A549 (cell line): ENCODE data around the gene SLC35D2. TPM values are rescaled to one million over a fixed set of nuclear protein-coding genes. Genes with fewer than 3 reads are reported as not detected.

Source experiments
- BHLHE40 ChIP-seq: IDR thresholded peaks from 2 replicates; pipeline ENCODE4 v1.6.1; 2012; ENCODE audit warnings: low read depth, low read length, inconsistent platforms
- CEBPB ChIP-seq, 2 experiments: fragments of >200 bp in 1 of 2; sonication (Bioruptor Twin) in 1 of 2; formaldehyde crosslinking in 1 of 2; IDR thresholded peaks; 2 replicates each; pipeline ENCODE4 v1.6.1; 2012 to 2016
- CHD2 ChIP-seq: fragments of 150-350 bp; IDR thresholded peaks from 2 replicates; pipeline ENCODE4 v1.6.1; 2014; ENCODE audit warnings: low read length; ENCODE audit not compliant: partially characterized antibody
- EHF ChIP-seq: fragments of 250-450 bp; sonication (Bioruptor Pico); IDR thresholded peaks from 2 replicates; pipeline ENCODE4 v1.5.0; 2020; ENCODE audit warnings: mild to moderate bottlenecking
- EP300 ChIP-seq, 2 experiments: fragments of >200 bp; sonication (Bioruptor Twin); formaldehyde crosslinking; IDR thresholded peaks; 2 replicates in 1 of 2; 3 replicates in 1 of 2; pipeline ENCODE4 v1.6.1; 2016 to 2017
- FOSL2 ChIP-seq, 2 experiments: fragments of 450-650 bp in 1 of 2; fragments of >200 bp in 1 of 2; sonication (Bioruptor Twin) in 1 of 2; formaldehyde crosslinking; IDR thresholded peaks; 2 replicates each; pipeline versions ENCODE4 v1.5.0 to v1.6.1; 2016 to 2020; ENCODE audit warnings: mild to moderate bottlenecking in 1 of 2, moderate library complexity in 1 of 2
- GATA3 ChIP-seq: IDR thresholded peaks from 2 replicates; pipeline ENCODE4 v1.6.1; 2012; ENCODE audit warnings: borderline replicate concordance
- HDAC2 ChIP-seq: fragments of 200-600 bp; sonication (generic); IDR thresholded peaks from 2 replicates; pipeline ENCODE4 v1.6.1; 2016
- HEYL ChIP-seq: fragments of 250-450 bp; sonication (Bioruptor Pico); IDR thresholded peaks from 2 replicates; pipeline ENCODE4 v1.8.0; 2021; ENCODE audit warnings: mild to moderate bottlenecking, moderate library complexity
- HOXB13 ChIP-seq: fragments of 250-450 bp; sonication (Bioruptor Pico); IDR thresholded peaks from 2 replicates; pipeline ENCODE4 v1.5.0; 2020; ENCODE audit warnings: low read depth, mild to moderate bottlenecking, moderate library complexity
- KDM1A ChIP-seq: fragments of 200-600 bp; sonication (generic); IDR thresholded peaks from 2 replicates; pipeline ENCODE4 v1.6.1; 2016; ENCODE audit warnings: low read depth, mild to moderate bottlenecking
- PHF8 ChIP-seq: fragments of 200-600 bp; sonication (generic); IDR thresholded peaks from 2 replicates; pipeline ENCODE4 v1.6.1; 2016; ENCODE audit warnings: low read depth, mild to moderate bottlenecking, antibody characterized with exemption, moderate library complexity, borderline replicate concordance
- RCOR1 ChIP-seq: fragments of 150-350 bp; IDR thresholded peaks from 2 replicates; pipeline ENCODE4 v1.6.1; 2014; ENCODE audit warnings: antibody characterized with exemption, low read length, low read depth
- RFX5 ChIP-seq: fragments of 450-650 bp; IDR thresholded peaks from 2 replicates; pipeline ENCODE4 v1.7.1; 2014; ENCODE audit warnings: antibody characterized with exemption, mild to moderate bottlenecking, moderate library complexity
- TFCP2L1 ChIP-seq: fragments of 250-450 bp; sonication (Bioruptor Pico); IDR thresholded peaks from 2 replicates; pipeline ENCODE4 v1.5.0; 2021; ENCODE audit warnings: mild to moderate bottlenecking
- ZC3H11A ChIP-seq: fragments of 450-650 bp; IDR thresholded peaks from 2 replicates; pipeline ENCODE4 v1.6.1; 2014; ENCODE audit warnings: antibody characterized with exemption, mild to moderate bottlenecking
- ZSCAN20 ChIP-seq: fragments of 250-450 bp; sonication (Bioruptor Pico); IDR thresholded peaks from 2 replicates; pipeline ENCODE4 v1.8.0; 2022; ENCODE audit warnings: mild to moderate bottlenecking, moderate library complexity
- polyA plus RNA-seq, 4 experiments: library from polyadenylated mRNA; depleted of rRNA in 3 of 4; stranded (reverse); fragments of >200 nt; fragmentation: RNase III in 1 of 4; extraction: RNeasy Plus Mini Kit Qiagen cat#74134 plus additional on column Dnase treatment in 1 of 4; gene quantifications; 2 replicates in 3 of 4; 3 replicates in 1 of 4; pipeline ENCODE4 v1.2.3, GENCODE V29; 2011 to 2017
- TF ChIP-seq, protein P1 (sequence below): fragments of 250-450 bp; sonication (Bioruptor Pico); IDR thresholded peaks from 2 replicates; pipeline ENCODE4 v1.5.0; 2021; ENCODE audit warnings: mild to moderate bottlenecking, moderate library complexity, borderline replicate concordance
- TF ChIP-seq, protein P2 (sequence below): fragments of 200-600 bp; sonication (generic); IDR thresholded peaks from 2 replicates; pipeline ENCODE4 v1.6.1; 2016; ENCODE audit warnings: antibody characterized with exemption, mild to moderate bottlenecking, moderate library complexity
- TF ChIP-seq, protein P3 (sequence below): IDR thresholded peaks from 2 replicates; pipeline ENCODE4 v1.6.1; 2012
- TF ChIP-seq, protein P4 (sequence below): IDR thresholded peaks from 2 replicates; pipeline ENCODE4 v1.6.1; 2012
- TF ChIP-seq, protein P5 (sequence below): IDR thresholded peaks from 2 replicates; pipeline ENCODE4 v1.6.1; 2012; ENCODE audit warnings: low read depth, borderline replicate concordance

The SLC35D2 gene
- polyA plus RNA-seq, 2 of the 4 experiments (the other 2 are of a cell fraction): 13.8 to 29.8 TPM

DNA sequence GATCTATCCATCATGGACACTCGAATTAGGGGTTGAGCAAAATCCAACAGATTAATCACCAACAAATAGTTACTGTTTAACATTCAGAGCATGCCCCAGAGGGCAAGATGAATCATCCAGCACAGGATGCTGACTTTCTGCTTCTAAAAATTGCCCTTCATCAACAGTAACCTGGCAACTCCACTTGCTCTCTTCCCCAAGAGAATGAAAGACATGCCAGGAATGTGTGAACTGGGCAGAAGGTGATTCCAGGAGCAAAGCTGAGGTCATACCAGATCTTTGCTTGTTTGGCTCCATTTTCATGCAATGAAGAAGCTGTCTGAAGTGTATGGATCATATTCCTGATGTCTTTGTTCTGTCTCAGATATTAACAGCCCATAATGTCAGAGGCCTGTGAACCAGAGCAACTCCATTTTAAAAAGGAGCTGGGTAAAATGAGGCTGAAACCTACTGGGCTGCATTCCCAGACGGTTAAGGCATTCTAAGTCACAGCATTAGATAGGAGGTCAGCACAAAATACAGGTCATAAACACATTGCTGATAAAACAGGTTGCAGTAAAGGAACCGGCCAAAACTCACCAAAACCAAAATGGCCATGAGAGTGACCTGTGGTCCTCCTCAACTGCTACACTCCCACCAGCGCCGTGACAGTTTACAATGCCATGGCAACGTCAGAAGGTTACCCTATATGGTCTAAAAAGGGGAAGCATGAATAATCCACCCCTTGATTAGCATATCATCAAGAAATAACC lies 37.1 kb upstream of the SLC35D2 start (continued):
- TF ChIP-seq, protein P1, sequence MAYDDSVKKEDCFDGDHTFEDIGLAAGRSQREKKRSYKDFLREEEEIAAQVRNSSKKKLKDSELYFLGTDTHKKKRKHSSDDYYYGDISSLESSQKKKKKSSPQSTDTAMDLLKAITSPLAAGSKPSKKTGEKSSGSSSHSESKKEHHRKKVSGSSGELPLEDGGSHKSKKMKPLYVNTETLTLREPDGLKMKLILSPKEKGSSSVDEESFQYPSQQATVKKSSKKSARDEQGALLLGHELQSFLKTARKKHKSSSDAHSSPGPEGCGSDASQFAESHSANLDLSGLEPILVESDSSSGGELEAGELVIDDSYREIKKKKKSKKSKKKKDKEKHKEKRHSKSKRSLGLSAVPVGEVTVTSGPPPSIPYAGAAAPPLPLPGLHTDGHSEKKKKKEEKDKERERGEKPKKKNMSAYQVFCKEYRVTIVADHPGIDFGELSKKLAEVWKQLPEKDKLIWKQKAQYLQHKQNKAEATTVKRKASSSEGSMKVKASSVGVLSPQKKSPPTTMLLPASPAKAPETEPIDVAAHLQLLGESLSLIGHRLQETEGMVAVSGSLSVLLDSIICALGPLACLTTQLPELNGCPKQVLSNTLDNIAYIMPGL (CRISPR knock-in tag): peak; percentile 99
- TF ChIP-seq GATA3: peak; percentile 88; the same call in 1 of the 2 replicates
- TF ChIP-seq CEBPB (IDR thresholded peaks at IDR 0.05): peak in 1 of 2 experiments; percentile 78; a peak in 2 of 4 replicates
- TF ChIP-seq EP300 (IDR thresholded peaks at IDR 0.05): peak; percentile 16 to 67; a peak in 1 of 5 replicates
- TF ChIP-seq, protein P2, sequence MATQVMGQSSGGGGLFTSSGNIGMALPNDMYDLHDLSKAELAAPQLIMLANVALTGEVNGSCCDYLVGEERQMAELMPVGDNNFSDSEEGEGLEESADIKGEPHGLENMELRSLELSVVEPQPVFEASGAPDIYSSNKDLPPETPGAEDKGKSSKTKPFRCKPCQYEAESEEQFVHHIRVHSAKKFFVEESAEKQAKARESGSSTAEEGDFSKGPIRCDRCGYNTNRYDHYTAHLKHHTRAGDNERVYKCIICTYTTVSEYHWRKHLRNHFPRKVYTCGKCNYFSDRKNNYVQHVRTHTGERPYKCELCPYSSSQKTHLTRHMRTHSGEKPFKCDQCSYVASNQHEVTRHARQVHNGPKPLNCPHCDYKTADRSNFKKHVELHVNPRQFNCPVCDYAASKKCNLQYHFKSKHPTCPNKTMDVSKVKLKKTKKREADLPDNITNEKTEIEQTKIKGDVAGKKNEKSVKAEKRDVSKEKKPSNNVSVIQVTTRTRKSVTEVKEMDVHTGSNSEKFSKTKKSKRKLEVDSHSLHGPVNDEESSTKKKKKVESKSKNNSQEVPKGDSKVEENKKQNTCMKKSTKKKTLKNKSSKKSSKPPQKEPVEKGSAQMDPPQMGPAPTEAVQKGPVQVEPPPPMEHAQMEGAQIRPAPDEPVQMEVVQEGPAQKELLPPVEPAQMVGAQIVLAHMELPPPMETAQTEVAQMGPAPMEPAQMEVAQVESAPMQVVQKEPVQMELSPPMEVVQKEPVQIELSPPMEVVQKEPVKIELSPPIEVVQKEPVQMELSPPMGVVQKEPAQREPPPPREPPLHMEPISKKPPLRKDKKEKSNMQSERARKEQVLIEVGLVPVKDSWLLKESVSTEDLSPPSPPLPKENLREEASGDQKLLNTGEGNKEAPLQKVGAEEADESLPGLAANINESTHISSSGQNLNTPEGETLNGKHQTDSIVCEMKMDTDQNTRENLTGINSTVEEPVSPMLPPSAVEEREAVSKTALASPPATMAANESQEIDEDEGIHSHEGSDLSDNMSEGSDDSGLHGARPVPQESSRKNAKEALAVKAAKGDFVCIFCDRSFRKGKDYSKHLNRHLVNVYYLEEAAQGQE: no peak
- TF ChIP-seq ZC3H11A: no peak
- TF ChIP-seq EHF (CRISPR knock-in tag): peak; percentile 100
- TF ChIP-seq KDM1A: no peak
- TF ChIP-seq HOXB13 (CRISPR knock-in tag): peak; percentile 100
- TF ChIP-seq, protein P3, sequence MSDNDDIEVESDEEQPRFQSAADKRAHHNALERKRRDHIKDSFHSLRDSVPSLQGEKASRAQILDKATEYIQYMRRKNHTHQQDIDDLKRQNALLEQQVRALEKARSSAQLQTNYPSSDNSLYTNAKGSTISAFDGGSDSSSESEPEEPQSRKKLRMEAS: peak; percentile 83
- no peak for TF ChIP-seq RCOR1
- TF ChIP-seq, protein P4, sequence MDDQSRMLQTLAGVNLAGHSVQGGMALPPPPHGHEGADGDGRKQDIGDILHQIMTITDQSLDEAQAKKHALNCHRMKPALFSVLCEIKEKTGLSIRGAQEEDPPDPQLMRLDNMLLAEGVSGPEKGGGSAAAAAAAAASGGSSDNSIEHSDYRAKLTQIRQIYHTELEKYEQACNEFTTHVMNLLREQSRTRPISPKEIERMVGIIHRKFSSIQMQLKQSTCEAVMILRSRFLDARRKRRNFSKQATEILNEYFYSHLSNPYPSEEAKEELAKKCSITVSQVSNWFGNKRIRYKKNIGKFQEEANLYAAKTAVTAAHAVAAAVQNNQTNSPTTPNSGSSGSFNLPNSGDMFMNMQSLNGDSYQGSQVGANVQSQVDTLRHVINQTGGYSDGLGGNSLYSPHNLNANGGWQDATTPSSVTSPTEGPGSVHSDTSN: peak; percentile 61; the same call in 1 of the 2 replicates
- TF ChIP-seq TFCP2L1 (CRISPR knock-in tag): peak; percentile 99
- peak; percentile 97 for TF ChIP-seq ZSCAN20
- TF ChIP-seq FOSL2 (IDR thresholded peaks at IDR 0.05): peak; percentile 92
- peak; percentile 97 for TF ChIP-seq FOSL2 (CRISPR knock-in tag; IDR thresholded peaks at IDR 0.05)
- TF ChIP-seq, protein P5, sequence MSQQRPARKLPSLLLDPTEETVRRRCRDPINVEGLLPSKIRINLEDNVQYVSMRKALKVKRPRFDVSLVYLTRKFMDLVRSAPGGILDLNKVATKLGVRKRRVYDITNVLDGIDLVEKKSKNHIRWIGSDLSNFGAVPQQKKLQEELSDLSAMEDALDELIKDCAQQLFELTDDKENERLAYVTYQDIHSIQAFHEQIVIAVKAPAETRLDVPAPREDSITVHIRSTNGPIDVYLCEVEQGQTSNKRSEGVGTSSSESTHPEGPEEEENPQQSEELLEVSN: no peak
- TF ChIP-seq BHLHE40: no peak
- no peak for TF ChIP-seq RFX5
- no peak for TF ChIP-seq HDAC2
- TF ChIP-seq HEYL (CRISPR knock-in tag): peak; percentile 99
- TF ChIP-seq PHF8: no peak
- no peak for TF ChIP-seq CHD2
